ENCODE measurements around the gene ZNF474.

The ZNF474 gene

GRCh38 chr5:122179701-122180100, 50.4 kb downstream of the ZNF474 start:
- no peaks in the 10 kb centered on the region for H3K4me1 ChIP-seq
- H3K4me3 ChIP-seq (ENCODE audit: low read depth, low read length), result no peak overlapping the region
- no peak overlapping the region for H3K4me2 ChIP-seq (ENCODE audit: low read length)
- no peak overlapping the region for H3K9ac ChIP-seq
- no peak overlapping the region for H3K27ac ChIP-seq
- TF ChIP-seq CTCF (IDR thresholded peaks at IDR 0.05), result no peak
- H2AFZ ChIP-seq, result no peak overlapping the region
- H3K9me3 ChIP-seq (ENCODE audit: control insufficient read depth, low read length), result no peaks in the 10 kb centered on the region
- H3K36me3 ChIP-seq (ENCODE audit: control insufficient read depth, insufficient read depth, low read length), result no peaks in the 10 kb centered on the region
- H3K79me2 ChIP-seq, result no peaks in the 10 kb centered on the region
- H3K27me3 ChIP-seq (ENCODE audit: control insufficient read depth, insufficient read depth, low read length), result no peaks in the 10 kb centered on the region

- Histone ChIP-seq H3K4me2 (ENCODE audit: low read length) (no peak overlapping the region), H3K36me3 (ENCODE audit: control insufficient read depth, insufficient read depth, low read length) (no peaks in the 10 kb centered on the region), H3K4me3 (ENCODE audit: low read depth, low read length) (no peak overlapping the region), H3K79me2 (no peaks in the 10 kb centered on the region), H3K27me3 (ENCODE audit: control insufficient read depth, insufficient read depth, low read length) (no peaks in the 10 kb centered on the region), H3K9me3 (ENCODE audit: control insufficient read depth, low read length) (no peaks in the 10 kb centered on the region), H3K27ac (no peak overlapping the region), H3K9ac (no peak overlapping the region), H2AFZ (no peak overlapping the region), H3K4me1 (no peaks in the 10 kb centered on the region)
- TF ChIP-seq CTCF (IDR thresholded peaks at IDR 0.05), result no peak
These were observed 50.9 kb downstream of the ZNF474 start for GRCh38 chr5:122180146-122180712.

- Histone ChIP-seq H3K9ac (no peak overlapping the region), H3K79me2 (no peaks in the 10 kb centered on the region), H3K36me3 (ENCODE audit: control insufficient read depth, insufficient read depth, low read length) (no peaks in the 10 kb centered on the region), H3K4me3 (ENCODE audit: low read depth, low read length) (no peak overlapping the region), H3K9me3 (ENCODE audit: control insufficient read depth, low read length) (no peaks in the 10 kb centered on the region), H3K4me1 (no peaks in the 10 kb centered on the region), H2AFZ (no peak overlapping the region), H3K27ac (no peak overlapping the region), H3K27me3 (ENCODE audit: control insufficient read depth, insufficient read depth, low read length) (no peaks in the 10 kb centered on the region), H3K4me2 (ENCODE audit: low read length) (no peak overlapping the region)
- no peak for TF ChIP-seq CTCF (IDR thresholded peaks at IDR 0.05)
These were observed 51.7 kb downstream of the ZNF474 start for GRCh38 chr5:122180863-122181548.

- no peak overlapping the region for H3K27ac ChIP-seq
- no peaks in the 10 kb centered on the region for H3K27me3 ChIP-seq (ENCODE audit: control insufficient read depth, insufficient read depth, low read length)
- H3K79me2 ChIP-seq, result no peaks in the 10 kb centered on the region
- H3K36me3 ChIP-seq (ENCODE audit: control insufficient read depth, insufficient read depth, low read length), result no peaks in the 10 kb centered on the region
- H3K9me3 ChIP-seq (ENCODE audit: control insufficient read depth, low read length), result no peaks in the 10 kb centered on the region
- no peak for TF ChIP-seq CTCF (IDR thresholded peaks at IDR 0.05)
- H3K4me2 ChIP-seq (ENCODE audit: low read length), result no peak overlapping the region
- H3K4me3 ChIP-seq (ENCODE audit: low read depth, low read length), result no peak overlapping the region
- no peaks in the 10 kb centered on the region for H3K4me1 ChIP-seq
- H3K9ac ChIP-seq, result no peak overlapping the region
- H2AFZ ChIP-seq, result no peak overlapping the region
These were observed 52.5 kb downstream of the ZNF474 start for GRCh38 chr5:122181863-122182262.

GRCh38 chr5:122182491-122182921, 53.2 kb downstream of the ZNF474 start:
- H3K27me3 ChIP-seq (ENCODE audit: control insufficient read depth, insufficient read depth, low read length), result no peaks in the 10 kb centered on the region
- H3K9ac ChIP-seq, result no peak overlapping the region
- no peaks in the 10 kb centered on the region for H3K4me1 ChIP-seq
- H3K4me2 ChIP-seq (ENCODE audit: low read length), result no peak overlapping the region
- H3K4me3 ChIP-seq (ENCODE audit: low read depth, low read length), result no peak overlapping the region
- H2AFZ ChIP-seq, result no peak overlapping the region
- no peak for TF ChIP-seq CTCF (IDR thresholded peaks at IDR 0.05)
- H3K9me3 ChIP-seq (ENCODE audit: control insufficient read depth, low read length), result no peaks in the 10 kb centered on the region
- H3K36me3 ChIP-seq (ENCODE audit: control insufficient read depth, insufficient read depth, low read length), result no peaks in the 10 kb centered on the region
- H3K79me2 ChIP-seq, result no peaks in the 10 kb centered on the region
- no peak overlapping the region for H3K27ac ChIP-seq

Measured in parathyroid adenoma (tissue), 2 donors.